Nephron progenitor cell (in vitro differentiated cells): ENCODE measurements around the gene ENOX1.

Experiments
- DNase-seq: peaks from one replicate; pipeline ENCODE4 v3.0.0; 2021
- H3K27ac Mint-ChIP-seq: 2 replicates; pipeline ENCODE4 v1.8.0; 2021; ENCODE audit warnings: mild to moderate bottlenecking, moderate library complexity, mixed read lengths
- H3K27me3 Mint-ChIP-seq: 2 replicates; pipeline ENCODE4 v1.8.0; 2021; ENCODE audit warnings: mild to moderate bottlenecking, low read depth, mixed read lengths; ENCODE audit not compliant: poor library complexity
- H3K36me3 Mint-ChIP-seq: 2 replicates; pipeline ENCODE4 v1.8.0; 2021; ENCODE audit warnings: low read depth, mixed read lengths
- H3K4me1 Mint-ChIP-seq: 2 replicates; pipeline ENCODE4 v1.8.0; 2021; ENCODE audit warnings: mixed read lengths
- H3K4me3 Mint-ChIP-seq: 2 replicates; pipeline ENCODE4 v1.8.0; 2021; ENCODE audit warnings: mild to moderate bottlenecking, moderate library complexity, mixed read lengths
- H3K9me3 Mint-ChIP-seq: 2 replicates; pipeline ENCODE4 v1.8.0; 2021; ENCODE audit warnings: mild to moderate bottlenecking, moderate library complexity, mixed read lengths
- TF ChIP-seq, protein P1 (sequence below): fragments of 200-600 bp; sonication (generic); IDR thresholded peaks from 2 replicates; pipeline ENCODE4 v1.5.0; 2021; ENCODE audit warnings: antibody characterized with exemption

The ENOX1 gene

DNA sequence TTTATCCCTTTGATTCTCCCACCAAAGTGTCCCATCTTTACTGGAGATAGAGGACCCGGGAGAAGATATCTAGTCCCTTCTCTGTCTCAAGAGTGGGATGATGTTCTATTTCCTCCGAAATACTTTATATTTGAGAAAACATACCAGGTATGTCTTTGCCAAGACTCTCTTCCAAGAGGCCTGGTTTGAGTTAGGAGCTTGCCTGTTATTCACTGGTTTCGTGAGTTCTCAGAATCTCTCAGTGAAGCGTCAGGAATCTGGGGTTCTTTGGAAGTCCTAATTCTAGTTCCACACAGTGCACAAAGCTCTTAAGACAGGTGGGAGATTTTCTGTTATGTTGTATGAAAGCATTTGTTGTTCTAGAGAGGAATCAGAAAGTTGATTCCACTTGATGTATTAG lies 581.4 kb downstream of the ENOX1 start:
- TF ChIP-seq, protein P1, sequence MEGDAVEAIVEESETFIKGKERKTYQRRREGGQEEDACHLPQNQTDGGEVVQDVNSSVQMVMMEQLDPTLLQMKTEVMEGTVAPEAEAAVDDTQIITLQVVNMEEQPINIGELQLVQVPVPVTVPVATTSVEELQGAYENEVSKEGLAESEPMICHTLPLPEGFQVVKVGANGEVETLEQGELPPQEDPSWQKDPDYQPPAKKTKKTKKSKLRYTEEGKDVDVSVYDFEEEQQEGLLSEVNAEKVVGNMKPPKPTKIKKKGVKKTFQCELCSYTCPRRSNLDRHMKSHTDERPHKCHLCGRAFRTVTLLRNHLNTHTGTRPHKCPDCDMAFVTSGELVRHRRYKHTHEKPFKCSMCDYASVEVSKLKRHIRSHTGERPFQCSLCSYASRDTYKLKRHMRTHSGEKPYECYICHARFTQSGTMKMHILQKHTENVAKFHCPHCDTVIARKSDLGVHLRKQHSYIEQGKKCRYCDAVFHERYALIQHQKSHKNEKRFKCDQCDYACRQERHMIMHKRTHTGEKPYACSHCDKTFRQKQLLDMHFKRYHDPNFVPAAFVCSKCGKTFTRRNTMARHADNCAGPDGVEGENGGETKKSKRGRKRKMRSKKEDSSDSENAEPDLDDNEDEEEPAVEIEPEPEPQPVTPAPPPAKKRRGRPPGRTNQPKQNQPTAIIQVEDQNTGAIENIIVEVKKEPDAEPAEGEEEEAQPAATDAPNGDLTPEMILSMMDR: no peak
- Mint-ChIP-seq H3K27ac (no peak overlapping the region), H3K4me1 (no peaks in the 10 kb centered on the region), H3K36me3 (peaks cover 4% of the 10 kb centered on the region), H3K27me3 (peaks cover 3% of the 10 kb centered on the region), H3K9me3 (peaks cover 29% of the 10 kb centered on the region), H3K4me3 (no peak overlapping the region)
- DNase-seq: no peak

DNA sequence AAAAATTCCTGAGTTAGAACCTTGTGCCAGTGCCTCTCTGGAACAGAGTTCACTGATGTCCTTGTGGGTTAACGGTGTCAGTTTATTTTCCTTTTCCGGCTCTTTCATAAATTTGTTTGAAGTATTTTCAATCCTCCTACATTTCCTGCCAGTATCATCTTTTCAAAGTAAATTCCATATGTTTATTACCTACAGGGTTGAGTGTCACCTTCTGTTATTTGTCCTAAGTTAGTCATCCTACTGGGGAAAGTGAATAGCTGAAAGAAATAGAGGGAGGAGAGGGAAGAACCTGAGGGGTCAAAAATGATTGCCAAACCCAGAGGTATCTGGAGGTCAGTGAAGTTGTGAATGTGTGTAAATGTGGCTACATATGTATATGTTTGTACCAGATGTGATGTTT lies 582.2 kb downstream of the ENOX1 start:
- TF ChIP-seq, protein P1: no peak
- peaks cover 3% of the 10 kb centered on the region for H3K4me1 Mint-ChIP-seq
- peaks cover 7% of the 10 kb centered on the region for H3K27me3 Mint-ChIP-seq
- H3K9me3 Mint-ChIP-seq: peaks cover 33% of the 10 kb centered on the region
- H3K27ac Mint-ChIP-seq: no peak overlapping the region
- H3K4me3 Mint-ChIP-seq: no peak overlapping the region
- DNase-seq: no peak
- H3K36me3 Mint-ChIP-seq: peaks cover 4% of the 10 kb centered on the region

DNA sequence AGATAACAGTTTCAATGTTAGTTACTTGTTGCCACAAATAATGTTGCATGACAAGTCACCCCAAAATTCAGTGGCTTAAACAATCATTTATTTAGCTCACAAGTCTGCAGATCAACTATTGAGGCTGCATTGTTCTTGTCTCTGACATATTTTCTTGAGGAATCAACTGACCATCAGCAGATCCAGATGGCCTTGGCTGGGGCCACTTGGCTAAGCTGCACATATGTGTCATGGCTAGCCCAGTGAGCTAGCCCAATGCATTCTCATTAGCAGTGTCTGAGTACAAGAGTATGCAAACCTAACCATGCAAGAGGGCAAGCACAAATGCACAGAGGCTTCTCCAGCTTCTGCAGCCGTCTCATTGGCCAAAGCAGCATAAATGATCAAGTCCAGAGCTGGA lies 583.0 kb downstream of the ENOX1 start:
- Mint-ChIP-seq H3K4me1 (peaks cover 9% of the 10 kb centered on the region), H3K27ac (no peak overlapping the region)
- no peak for DNase-seq

DNA sequence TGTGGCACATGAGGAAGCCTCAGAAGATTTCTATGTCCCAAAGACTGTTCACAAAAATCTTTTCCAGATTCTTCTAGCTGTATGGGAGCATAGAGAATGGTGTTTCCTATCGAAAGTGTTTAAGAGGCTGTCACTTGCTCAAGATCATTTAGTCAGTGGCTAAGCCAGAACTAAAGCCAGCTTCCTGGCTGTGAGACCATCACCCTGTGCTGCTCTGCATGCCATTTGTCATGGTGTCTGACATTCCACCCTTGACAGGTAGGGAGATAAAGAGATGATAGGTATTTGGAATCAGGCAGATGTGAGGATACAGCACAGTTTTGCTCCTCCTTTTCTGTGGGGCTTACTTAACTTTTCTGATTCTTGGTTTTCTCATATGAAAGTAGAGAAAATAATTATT lies 586.0 kb downstream of the ENOX1 start:
- Mint-ChIP-seq H3K27ac (no peak overlapping the region), H3K4me1 (peaks cover 9% of the 10 kb centered on the region)
- TF ChIP-seq, protein P1: no peak

More for the DNA sequence above, 583.0 kb downstream of the ENOX1 start:
- H3K9me3 Mint-ChIP-seq: peaks cover 33% of the 10 kb centered on the region
- H3K27me3 Mint-ChIP-seq: peaks cover 4% of the 10 kb centered on the region
- peaks cover 4% of the 10 kb centered on the region for H3K36me3 Mint-ChIP-seq
- TF ChIP-seq, protein P1: no peak
- H3K4me3 Mint-ChIP-seq: no peak overlapping the region

DNA sequence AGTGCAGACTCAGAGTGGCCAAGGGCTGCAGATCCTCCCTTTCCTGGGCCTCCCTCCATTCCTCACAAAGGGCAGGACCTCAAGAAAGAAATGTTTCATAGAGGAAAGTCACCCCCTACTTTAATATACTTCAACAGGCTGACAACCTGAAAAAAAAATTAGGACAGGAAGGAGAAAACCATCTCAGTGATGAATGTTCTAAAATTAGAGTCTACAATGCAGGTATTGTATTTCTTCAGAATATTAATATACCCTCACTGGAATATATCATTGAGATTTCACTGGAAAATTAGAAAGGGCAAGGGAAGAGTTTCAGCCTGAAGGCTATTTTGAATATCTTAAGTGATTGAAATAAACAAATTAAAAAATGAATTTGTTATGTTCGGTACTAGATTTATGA lies 586.5 kb downstream of the ENOX1 start:
- DNase-seq: no peak
- Mint-ChIP-seq H3K36me3 (peaks cover 4% of the 10 kb centered on the region), H3K27ac (no peak overlapping the region), H3K27me3 (peaks cover 8% of the 10 kb centered on the region), H3K4me3 (no peak overlapping the region), H3K9me3 (peaks cover 33% of the 10 kb centered on the region), H3K4me1 (peaks cover 9% of the 10 kb centered on the region)
- TF ChIP-seq, protein P1: no peak

More for the DNA sequence above, 586.0 kb downstream of the ENOX1 start:
- DNase-seq: no peak
- Mint-ChIP-seq H3K27me3 (peaks cover 8% of the 10 kb centered on the region), H3K9me3 (peaks cover 33% of the 10 kb centered on the region), H3K36me3 (peaks cover 4% of the 10 kb centered on the region), H3K4me3 (no peak overlapping the region)

DNA sequence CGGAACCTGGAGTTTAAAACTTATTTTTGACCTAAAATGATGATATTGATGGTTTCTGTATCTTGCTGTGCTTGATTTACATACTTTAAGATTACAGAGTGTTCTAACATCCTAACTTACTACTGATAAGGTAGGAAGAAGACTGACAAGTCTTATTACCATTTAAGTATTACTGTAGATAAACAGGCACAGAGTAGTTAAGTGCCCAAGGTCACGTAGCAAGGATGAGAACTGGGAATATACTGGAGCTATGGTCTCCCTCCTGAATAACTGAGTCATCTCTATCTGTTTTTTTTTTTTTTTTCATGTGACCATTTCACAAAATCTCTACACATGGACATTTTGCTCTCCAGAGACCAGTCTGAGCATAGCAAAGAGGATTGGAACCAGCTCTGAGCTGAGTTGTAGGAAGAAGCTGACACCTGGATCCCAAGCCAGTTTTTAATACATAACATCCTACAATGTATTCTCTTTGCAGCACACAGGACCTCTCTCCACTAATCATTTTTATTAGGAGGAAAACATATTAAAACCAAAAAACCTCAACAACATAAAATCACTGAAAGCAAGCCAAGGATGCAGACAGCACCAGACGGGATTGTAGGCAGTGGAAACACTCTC lies 589.9 kb downstream of the ENOX1 start:
- Mint-ChIP-seq H3K36me3 (peaks cover 4% of the 10 kb centered on the region), H3K4me1 (peaks cover 9% of the 10 kb centered on the region), H3K27me3 (peaks cover 10% of the 10 kb centered on the region), H3K9me3 (peaks cover 14% of the 10 kb centered on the region), H3K27ac (no peak overlapping the region), H3K4me3 (no peak overlapping the region)
- TF ChIP-seq, protein P1: no peak
- DNase-seq: no peak
